Fibroblast of the aortic adventitia (primary cell): ENCODE data around the gene PHF3. TPM values are rescaled to one million over a fixed set of nuclear protein-coding genes. Genes with fewer than 3 reads are reported as not detected.
"Not testable (repeated sequence)": the region's sequence is repeated elsewhere in the genome, so short reads cannot be mapped to it uniquely, and the experiment has no call there.

Source experiments
- DNase-seq: peaks from one replicate; pipeline ENCODE4 v3.0.0-alpha.2; 2010; ENCODE audit warnings: low read depth
- H3K4me3 ChIP-seq: 2 replicates; pipeline ENCODE4 v1.5.1; 2011; ENCODE audit warnings: low read depth, mild to moderate bottlenecking, control low read depth, low read length, moderate library complexity
- total RNA-seq: library from RNA; depleted of rRNA; stranded (reverse); fragments of >200 nt; gene quantifications from 2 replicates; pipeline ENCODE4 v1.2.3, GENCODE V29; 2012; ENCODE audit warnings: low replicate concordance
- TF ChIP-seq, protein P1 (sequence below): IDR thresholded peaks from 2 replicates; pipeline ENCODE4 v1.5.1; 2011; ENCODE audit warnings: mild to moderate bottlenecking, low read length, control low read depth, inconsistent platforms; ENCODE audit not compliant: insufficient read depth

The PHF3 gene
- total RNA-seq, 1 donor: 78.5 TPM

DNA sequence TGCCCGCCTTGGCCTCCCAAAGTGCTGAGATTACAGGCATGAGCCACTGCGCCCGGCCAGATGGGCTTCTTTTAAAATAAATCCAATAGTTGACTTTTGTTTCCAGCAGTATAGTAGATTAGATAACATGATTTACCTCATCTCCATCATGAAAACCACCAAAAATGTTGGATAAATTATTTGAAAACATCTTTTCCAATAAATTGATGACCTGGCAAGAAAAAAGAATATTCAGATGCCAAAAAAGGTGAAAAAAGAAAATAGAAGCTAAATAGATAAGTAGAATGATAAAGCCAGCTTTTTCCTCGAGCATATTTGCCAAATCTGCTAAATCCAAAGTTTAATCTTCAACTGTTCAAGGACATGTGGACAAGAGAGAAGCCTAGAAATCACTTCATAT lies 109.2 kb downstream of the PHF3 start:
- TF ChIP-seq, protein P1, sequence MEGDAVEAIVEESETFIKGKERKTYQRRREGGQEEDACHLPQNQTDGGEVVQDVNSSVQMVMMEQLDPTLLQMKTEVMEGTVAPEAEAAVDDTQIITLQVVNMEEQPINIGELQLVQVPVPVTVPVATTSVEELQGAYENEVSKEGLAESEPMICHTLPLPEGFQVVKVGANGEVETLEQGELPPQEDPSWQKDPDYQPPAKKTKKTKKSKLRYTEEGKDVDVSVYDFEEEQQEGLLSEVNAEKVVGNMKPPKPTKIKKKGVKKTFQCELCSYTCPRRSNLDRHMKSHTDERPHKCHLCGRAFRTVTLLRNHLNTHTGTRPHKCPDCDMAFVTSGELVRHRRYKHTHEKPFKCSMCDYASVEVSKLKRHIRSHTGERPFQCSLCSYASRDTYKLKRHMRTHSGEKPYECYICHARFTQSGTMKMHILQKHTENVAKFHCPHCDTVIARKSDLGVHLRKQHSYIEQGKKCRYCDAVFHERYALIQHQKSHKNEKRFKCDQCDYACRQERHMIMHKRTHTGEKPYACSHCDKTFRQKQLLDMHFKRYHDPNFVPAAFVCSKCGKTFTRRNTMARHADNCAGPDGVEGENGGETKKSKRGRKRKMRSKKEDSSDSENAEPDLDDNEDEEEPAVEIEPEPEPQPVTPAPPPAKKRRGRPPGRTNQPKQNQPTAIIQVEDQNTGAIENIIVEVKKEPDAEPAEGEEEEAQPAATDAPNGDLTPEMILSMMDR: no peak
- H3K4me3 ChIP-seq: no peak overlapping the region
- no peak for DNase-seq

DNA sequence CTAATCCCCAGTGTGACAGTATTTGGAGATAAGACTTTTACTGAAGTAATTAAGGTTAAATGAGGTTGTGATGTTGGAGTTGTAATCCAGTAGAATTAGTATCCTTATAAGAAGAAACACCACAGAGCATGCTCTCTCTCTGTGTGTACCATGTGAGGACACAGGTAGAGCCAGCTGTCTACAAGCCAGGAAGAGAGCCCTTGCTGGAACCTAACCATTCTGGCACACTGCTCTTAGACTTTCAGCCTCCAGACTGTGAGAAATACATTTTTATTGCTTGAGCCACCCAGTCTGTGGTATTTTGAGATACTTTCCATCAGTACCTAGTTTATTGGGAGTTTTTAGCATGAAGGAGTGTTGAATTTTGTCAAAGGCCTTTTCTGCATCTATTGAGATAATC lies 110.2 kb downstream of the PHF3 start:
- no peak overlapping the region for H3K4me3 ChIP-seq
- peak; percentile 49 for DNase-seq
- TF ChIP-seq, protein P1: no peak

DNA sequence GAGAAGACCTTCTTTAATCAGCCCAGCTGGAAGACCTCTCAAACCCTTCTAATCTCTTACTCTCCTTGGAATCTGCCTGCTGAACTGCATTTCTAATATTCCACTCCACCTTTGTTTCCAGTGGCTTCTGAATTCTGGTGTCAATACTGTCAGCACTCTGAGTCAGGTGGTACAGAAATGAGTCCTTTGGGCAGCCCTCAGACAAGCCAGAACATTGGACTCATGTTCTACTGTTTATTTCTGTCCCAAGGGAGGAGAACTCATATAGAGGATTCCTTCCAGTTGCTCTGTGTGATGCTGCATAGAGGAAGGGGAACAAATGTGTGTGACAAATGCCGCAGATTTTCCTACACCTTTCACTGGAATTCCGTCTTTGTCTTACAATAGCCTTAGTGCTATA lies 114.8 kb downstream of the PHF3 start:
- no peak for DNase-seq
- no peak overlapping the region for H3K4me3 ChIP-seq
- TF ChIP-seq, protein P1: no peak

DNA sequence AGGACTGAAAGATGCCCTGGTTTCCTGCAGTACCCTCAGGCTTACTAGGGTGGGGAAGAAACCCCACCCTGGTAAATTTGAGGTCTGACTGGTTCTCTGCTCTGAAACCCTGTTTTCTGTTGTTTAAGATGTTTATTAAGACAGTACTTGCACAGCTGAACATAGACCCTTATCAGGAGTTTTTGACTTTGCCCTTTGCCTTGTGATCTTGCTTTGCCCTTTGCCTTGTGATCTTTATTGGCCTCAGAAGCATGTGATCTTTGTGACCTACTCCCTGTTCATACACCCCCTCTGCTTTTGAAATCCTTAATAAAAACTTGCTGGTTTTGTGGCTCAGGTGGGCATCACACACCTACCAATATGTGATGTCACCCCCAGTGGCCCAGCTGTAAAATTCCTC lies 121.7 kb downstream of the PHF3 start:
- not testable (repeated sequence) for H3K4me3 ChIP-seq, DNase-seq

DNA sequence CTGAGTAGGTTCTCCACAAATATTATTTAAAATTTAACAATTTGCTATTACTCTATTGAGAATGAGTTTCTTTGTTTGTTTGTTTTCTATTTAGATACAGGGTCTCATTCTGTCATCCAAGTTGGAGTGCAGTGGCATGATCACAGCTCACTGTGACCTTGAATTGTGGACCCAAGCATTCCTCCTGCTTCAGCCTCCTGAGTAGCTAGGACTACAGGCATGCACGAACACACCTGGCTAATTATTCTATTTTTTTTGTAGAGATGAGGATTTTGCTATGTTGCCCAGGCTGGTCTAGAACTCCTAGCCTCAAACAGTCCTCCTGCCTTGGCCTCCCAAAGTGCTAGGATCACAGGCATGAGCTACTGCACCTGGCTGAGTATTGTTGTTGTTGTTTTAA lies 122.2 kb downstream of the PHF3 start:
- TF ChIP-seq, protein P1: no peak
- no peak for DNase-seq
- no peak overlapping the region for H3K4me3 ChIP-seq

DNA sequence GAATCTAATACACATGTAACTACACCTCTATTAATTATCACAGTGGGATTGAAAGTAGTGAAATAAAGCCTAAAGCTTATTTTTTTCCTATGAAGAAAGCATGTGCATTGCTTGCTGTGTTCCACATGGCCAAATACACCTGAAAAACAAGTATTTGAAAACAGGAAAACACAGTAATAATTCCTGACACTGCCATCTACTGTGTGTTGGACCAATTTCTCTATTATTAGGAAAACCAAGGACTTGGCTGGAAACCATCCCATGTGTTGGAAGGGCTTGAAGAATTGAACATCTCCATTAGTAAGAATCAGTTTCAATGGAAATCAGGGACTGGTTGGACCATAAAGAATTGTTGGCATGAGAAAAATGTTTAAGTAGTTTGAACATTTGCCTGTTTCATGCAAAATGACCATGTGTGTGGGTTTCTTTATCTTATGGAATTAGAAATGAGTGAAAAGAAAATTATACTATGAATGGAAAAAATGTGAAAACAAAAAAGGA lies 124.1 kb downstream of the PHF3 start:
- TF ChIP-seq, protein P1: no peak
- no peak for DNase-seq
- no peak overlapping the region for H3K4me3 ChIP-seq

DNA sequence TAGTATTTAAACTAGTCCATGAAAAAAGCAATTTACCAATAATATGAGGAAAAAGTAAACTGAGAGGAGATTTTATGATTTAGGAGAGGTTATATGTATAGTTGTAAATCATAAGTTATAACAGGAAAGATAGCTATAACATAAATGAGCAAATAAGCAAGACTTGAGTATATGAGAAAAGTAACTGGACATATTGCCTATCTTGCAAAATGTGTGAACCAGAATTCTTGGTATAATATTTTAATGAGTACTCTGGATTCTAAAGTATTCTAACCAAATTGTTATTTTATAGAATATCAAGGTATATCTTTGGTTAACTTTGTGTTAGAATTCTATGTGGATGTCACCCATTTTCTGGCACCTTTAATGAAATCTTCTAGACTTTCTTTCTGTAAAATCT lies 124.6 kb downstream of the PHF3 start:
- DNase-seq: no peak
- TF ChIP-seq, protein P1: no peak
- H3K4me3 ChIP-seq: no peak overlapping the region
